AG04450 (cell line): ENCODE results near the gene MEIS3. TPM values are rescaled to one million over a fixed set of nuclear protein-coding genes. Genes with fewer than 3 reads are reported as not detected.
"Not testable (repeated sequence)": the region's sequence is repeated elsewhere in the genome, so short reads cannot be mapped to it uniquely, and the experiment has no call there.

ENCODE experiments used
- CTCF ChIA-PET: fragments of 300-600, 350-600 bp; formaldehyde crosslinking; extraction: SDS; loops from one replicate; lab custom pipeline; 2022; ENCODE audit warnings: antibody characterized with exemption, inconsistent platforms; lab: Charles Lee
- POLR2A ChIA-PET: fragments of 350-600 bp; formaldehyde crosslinking; extraction: SDS; loops from one replicate; lab custom pipeline; 2021; ENCODE audit warnings: antibody characterized with exemption, inconsistent platforms; lab: Yijun Ruan, JAX
- DNase-seq: peaks from one replicate; pipeline ENCODE4 v3.0.0-alpha.2; 2011; ENCODE audit warnings: low read depth, low spot score
- H3K27ac ChIP-seq: one replicate; pipeline ENCODE4 v1.5.1; 2012; ENCODE audit warnings: low read depth, low read length, control low read depth
- H3K27me3 ChIP-seq: one replicate; pipeline ENCODE4 v1.6.0; 2012; ENCODE audit warnings: low read length; ENCODE audit not compliant: control insufficient read depth, insufficient read depth
- H3K4me3 ChIP-seq: 2 replicates; pipeline ENCODE4 v1.5.1; 2011; ENCODE audit warnings: mild to moderate bottlenecking, low read depth, low read length, control low read depth
- H3K9me3 ChIP-seq: 2 replicates; pipeline ENCODE4 v1.5.1; 2012; ENCODE audit warnings: low read length; ENCODE audit not compliant: control insufficient read depth, insufficient read depth
- CTCF ChIP-seq: IDR thresholded peaks from 2 replicates; pipeline ENCODE4 v1.5.1; 2011; ENCODE audit warnings: low read depth, low read length, control low read depth, inconsistent platforms
- polyA plus RNA-seq: library from polyadenylated mRNA; depleted of rRNA; stranded (reverse); fragments of >200 nt; gene quantifications from 2 replicates; pipeline ENCODE4 v1.2.3, GENCODE V29; 2011

MEIS3 gene
- polyA plus RNA-seq, 1 experiment: 21.6 TPM

GRCh38 chr19:47370045-47370611 is 49.2 kb downstream of the MEIS3 start:
- Histone ChIP-seq H3K9me3 (no peaks in the 10 kb centered on the region), H3K27ac (peak overlapping the region; percentile 52), H3K27me3 (no peaks in the 10 kb centered on the region), H3K4me3 (no peak overlapping the region)
- POLR2A ChIA-PET: interaction anchor here (0.6 to 1.0 kb wide), 2 partner anchors 61 to 114 kb away, joined by 3 read pairs; partner anchors contain the start of gene C5AR1
- TF ChIP-seq CTCF: no peak
- CTCF ChIA-PET: interaction anchor here (0.7 to 4.4 kb wide), 4 partner anchors 12 to 22 kb away, joined by 3 to 28 read pairs (median 10); partner anchors contain the start of gene DHX34
- peak; percentile 23 for DNase-seq

- H3K9me3 ChIP-seq, H3K4me3 ChIP-seq, H3K27me3 ChIP-seq, H3K27ac ChIP-seq, DNase-seq, POLR2A ChIA-PET: not testable (repeated sequence)
- CTCF ChIA-PET: interaction anchor here (0.6 to 1.2 kb wide), 3 partner anchors 17 to 45 kb away, joined by 3 to 8 read pairs (median 4); partner anchors contain the start of gene DHX34
Measured at GRCh38 chr19:47365455-47365854, 53.9 kb downstream of the MEIS3 start.

- no peak for DNase-seq
Measured at GRCh38 chr19:47363758-47364531, 55.4 kb downstream of the MEIS3 start.

GRCh38 chr19:47362321-47362720 is 57.0 kb downstream of the MEIS3 start:
- Histone ChIP-seq H3K4me3 (no peak overlapping the region), H3K9me3 (peaks cover 5% of the 10 kb centered on the region; the same call in 1 of the 2 replicates), H3K27me3 (no peaks in the 10 kb centered on the region), H3K27ac (no peak overlapping the region)
- ChIA-PET CTCF (interaction anchor here (1.7 to 2.1 kb wide), 2 partner anchors 13 to 29 kb away, joined by 5 to 10 read pairs; partner anchors contain the start of gene DHX34), POLR2A (no interaction called here)
- TF ChIP-seq CTCF: no peak
- DNase-seq: no peak

More at GRCh38 chr19:47363758-47364531, 55.4 kb downstream of the MEIS3 start:
- POLR2A ChIA-PET: interaction anchor here (0.6 to 0.7 kb wide), 2 partner anchors 414 to 1572 kb away, joined by 3 to 4 read pairs; no protein-coding TSS in a partner anchor
- Histone ChIP-seq H3K4me3 (no peak overlapping the region), H3K27ac (no peak overlapping the region), H3K27me3 (no peaks in the 10 kb centered on the region), H3K9me3 (no peaks in the 10 kb centered on the region)
- CTCF ChIA-PET: interaction anchor here (0.6 to 1.2 kb wide), 3 partner anchors 15 to 634 kb away, joined by 3 to 5 read pairs (median 4); partner anchors contain the start of gene DHX34
- no peak for TF ChIP-seq CTCF

GRCh38 chr19:47358936-47359335 is 60.4 kb downstream of the MEIS3 start:
- DNase-seq: no peak
- Histone ChIP-seq H3K27me3 (no peaks in the 10 kb centered on the region), H3K27ac (no peak overlapping the region), H3K4me3 (no peak overlapping the region), H3K9me3 (peaks cover 5% of the 10 kb centered on the region; the same call in 1 of the 2 replicates)
- CTCF ChIA-PET: interaction anchor here (3.6 kb wide), 1 partner anchor 10 kb away, joined by 31 read pairs; the partner anchor contains the start of gene DHX34
- TF ChIP-seq CTCF: no peak
- POLR2A ChIA-PET: interaction anchor here (0.6 kb wide), 1 partner anchor 85 kb away, joined by 7 read pairs; no protein-coding TSS in a partner anchor
